Measurements from ENCODE around the gene SH3BP5L. TPM values are rescaled to one million over a fixed set of nuclear protein-coding genes. Genes with fewer than 3 reads are reported as not detected.

The SH3BP5L gene
- total and polyA plus RNA-seq, 4 donors = 16.3 to 37.8 (median 30.0) TPM

GRCh38 chr1:248852481-248853405, 27.0 kb upstream of the SH3BP5L start:
- Histone ChIP-seq H3K9me3 (ENCODE audit: control insufficient read depth, insufficient read depth, low read length) (no peaks in the 10 kb centered on the region), H3K36me3 (ENCODE audit: control insufficient read depth, insufficient read depth, low read length) (peaks cover 74% of the 10 kb centered on the region), H3K27me3 (ENCODE audit: control insufficient read depth, insufficient read depth, low read length) (no peaks in the 10 kb centered on the region), H3K4me3 (ENCODE audit: low read depth, low read length) (no peak overlapping the region), H3K4me1 (ENCODE audit: control insufficient read depth, insufficient read depth, low read length) (peaks cover 17% of the 10 kb centered on the region), H3K27ac (ENCODE audit: low read depth, low read length) (no peak overlapping the region)
- 82% methylated on average over 7 of the region's 7 CpGs for WGBS (ENCODE audit: insufficient coverage)
- no peak for DNase-seq (ENCODE audit: low read depth in 4 of 6, low spot score in 6 of 6)

GRCh38 chr1:248851390-248851789, 25.7 kb upstream of the SH3BP5L start:
- H3K36me3 ChIP-seq (ENCODE audit: control insufficient read depth, insufficient read depth, low read length) = peaks cover 83% of the 10 kb centered on the region
- H3K4me1 ChIP-seq (ENCODE audit: control insufficient read depth, insufficient read depth, low read length) = peaks cover 9% of the 10 kb centered on the region
- H3K4me3 ChIP-seq (ENCODE audit: low read depth, low read length) = no peak overlapping the region
- no peak overlapping the region for H3K27ac ChIP-seq (ENCODE audit: low read depth, low read length)
- no peaks in the 10 kb centered on the region for H3K27me3 ChIP-seq (ENCODE audit: control insufficient read depth, insufficient read depth, low read length)
- no peaks in the 10 kb centered on the region for H3K9me3 ChIP-seq (ENCODE audit: control insufficient read depth, insufficient read depth, low read length)
- DNase-seq (ENCODE audit: low read depth in 4 of 6, low spot score in 6 of 6) = no peak
- 100% methylated on average over 1 of the region's 2 CpGs for WGBS (ENCODE audit: insufficient coverage)

GRCh38 chr1:248850536-248851251, 25.0 kb upstream of the SH3BP5L start:
- Histone ChIP-seq H3K4me3 (ENCODE audit: low read depth, low read length) (no peak overlapping the region), H3K36me3 (ENCODE audit: control insufficient read depth, insufficient read depth, low read length) (peaks cover 83% of the 10 kb centered on the region), H3K27me3 (ENCODE audit: control insufficient read depth, insufficient read depth, low read length) (no peaks in the 10 kb centered on the region), H3K4me1 (ENCODE audit: control insufficient read depth, insufficient read depth, low read length) (peaks cover 4% of the 10 kb centered on the region), H3K9me3 (ENCODE audit: control insufficient read depth, insufficient read depth, low read length) (no peaks in the 10 kb centered on the region), H3K27ac (ENCODE audit: low read depth, low read length) (no peak overlapping the region)
- 82% methylated on average over 5 of the region's 10 CpGs for WGBS (ENCODE audit: insufficient coverage)
- DNase-seq (ENCODE audit: low read depth in 4 of 6, low spot score in 6 of 6) = no peak

- WGBS (ENCODE audit: insufficient coverage) = 83% methylated on average over 9 of the region's 9 CpGs
- no peak for DNase-seq (ENCODE audit: low read depth in 4 of 6, low spot score in 6 of 6)
- Histone ChIP-seq H3K4me1 (ENCODE audit: control insufficient read depth, insufficient read depth, low read length) (no peaks in the 10 kb centered on the region), H3K27me3 (ENCODE audit: control insufficient read depth, insufficient read depth, low read length) (no peaks in the 10 kb centered on the region), H3K36me3 (ENCODE audit: control insufficient read depth, insufficient read depth, low read length) (peaks cover 83% of the 10 kb centered on the region), H3K27ac (ENCODE audit: low read depth, low read length) (no peak overlapping the region), H3K9me3 (ENCODE audit: control insufficient read depth, insufficient read depth, low read length) (no peaks in the 10 kb centered on the region), H3K4me3 (ENCODE audit: low read depth, low read length) (no peak overlapping the region)
Observed at GRCh38 chr1:248850124-248850523, 24.4 kb upstream of the SH3BP5L start.

- 88% methylated on average over 3 of the region's 3 CpGs for WGBS (ENCODE audit: insufficient coverage)
- H3K4me1 ChIP-seq (ENCODE audit: control insufficient read depth, insufficient read depth, low read length) = no peaks in the 10 kb centered on the region
- no peak for DNase-seq (ENCODE audit: low read depth in 4 of 6, low spot score in 6 of 6)
- no peaks in the 10 kb centered on the region for H3K9me3 ChIP-seq (ENCODE audit: control insufficient read depth, insufficient read depth, low read length)
- H3K27ac ChIP-seq (ENCODE audit: low read depth, low read length) = no peak overlapping the region
- H3K4me3 ChIP-seq (ENCODE audit: low read depth, low read length) = no peak overlapping the region
- H3K27me3 ChIP-seq (ENCODE audit: control insufficient read depth, insufficient read depth, low read length) = no peaks in the 10 kb centered on the region
- H3K36me3 ChIP-seq (ENCODE audit: control insufficient read depth, insufficient read depth, low read length) = peaks cover 83% of the 10 kb centered on the region
Observed at GRCh38 chr1:248849637-248850036, 23.9 kb upstream of the SH3BP5L start.

GRCh38 chr1:248849152-248849551, 23.4 kb upstream of the SH3BP5L start:
- 94% methylated on average over 3 of the region's 3 CpGs for WGBS (ENCODE audit: insufficient coverage)
- H3K4me1 ChIP-seq (ENCODE audit: control insufficient read depth, insufficient read depth, low read length) = no peaks in the 10 kb centered on the region
- H3K4me3 ChIP-seq (ENCODE audit: low read depth, low read length) = no peak overlapping the region
- H3K36me3 ChIP-seq (ENCODE audit: control insufficient read depth, insufficient read depth, low read length) = peaks cover 80% of the 10 kb centered on the region
- no peaks in the 10 kb centered on the region for H3K9me3 ChIP-seq (ENCODE audit: control insufficient read depth, insufficient read depth, low read length)
- H3K27me3 ChIP-seq (ENCODE audit: control insufficient read depth, insufficient read depth, low read length) = no peaks in the 10 kb centered on the region
- no peak overlapping the region for H3K27ac ChIP-seq (ENCODE audit: low read depth, low read length)
- DNase-seq (ENCODE audit: low read depth in 4 of 6, low spot score in 6 of 6) = no peak

- Histone ChIP-seq H3K27me3 (ENCODE audit: control insufficient read depth, insufficient read depth, low read length) (no peaks in the 10 kb centered on the region), H3K4me3 (ENCODE audit: low read depth, low read length) (no peak overlapping the region), H3K27ac (ENCODE audit: low read depth, low read length) (no peak overlapping the region), H3K4me1 (ENCODE audit: control insufficient read depth, insufficient read depth, low read length) (no peaks in the 10 kb centered on the region), H3K9me3 (ENCODE audit: control insufficient read depth, insufficient read depth, low read length) (no peaks in the 10 kb centered on the region), H3K36me3 (ENCODE audit: control insufficient read depth, insufficient read depth, low read length) (peaks cover 75% of the 10 kb centered on the region)
- 90% methylated on average over 3 of the region's 8 CpGs for WGBS (ENCODE audit: insufficient coverage)
- no peak for DNase-seq (ENCODE audit: low read depth in 4 of 6, low spot score in 6 of 6)
Observed at GRCh38 chr1:248848602-248849001, 22.9 kb upstream of the SH3BP5L start.

- WGBS (ENCODE audit: insufficient coverage) = 90% methylated on average over 72 of the region's 72 CpGs
- no peak overlapping the region for H3K27ac ChIP-seq (ENCODE audit: low read depth, low read length)
Observed at GRCh38 chr1:248847956-248848561, 22.3 kb upstream of the SH3BP5L start.

GRCh38 chr1:248847181-248847955, 21.7 kb upstream of the SH3BP5L start:
- Histone ChIP-seq H3K4me1 (ENCODE audit: control insufficient read depth, insufficient read depth, low read length) (no peaks in the 10 kb centered on the region), H3K9me3 (ENCODE audit: control insufficient read depth, insufficient read depth, low read length) (no peaks in the 10 kb centered on the region), H3K27me3 (ENCODE audit: control insufficient read depth, insufficient read depth, low read length) (no peaks in the 10 kb centered on the region), H3K36me3 (ENCODE audit: control insufficient read depth, insufficient read depth, low read length) (peaks cover 77% of the 10 kb centered on the region), H3K4me3 (ENCODE audit: low read depth, low read length) (no peak overlapping the region), H3K27ac (ENCODE audit: low read depth, low read length) (no peak overlapping the region)
- no peak for DNase-seq (ENCODE audit: low read depth in 4 of 6, low spot score in 6 of 6)
- 83% methylated on average over 76 of the region's 76 CpGs for WGBS (ENCODE audit: insufficient coverage)

More at GRCh38 chr1:248847956-248848561, 22.3 kb upstream of the SH3BP5L start:
- DNase-seq (ENCODE audit: low read depth in 4 of 6, low spot score in 6 of 6) = no peak
- Histone ChIP-seq H3K9me3 (ENCODE audit: control insufficient read depth, insufficient read depth, low read length) (no peaks in the 10 kb centered on the region), H3K4me1 (ENCODE audit: control insufficient read depth, insufficient read depth, low read length) (no peaks in the 10 kb centered on the region), H3K4me3 (ENCODE audit: low read depth, low read length) (no peak overlapping the region), H3K36me3 (ENCODE audit: control insufficient read depth, insufficient read depth, low read length) (peaks cover 72% of the 10 kb centered on the region), H3K27me3 (ENCODE audit: control insufficient read depth, insufficient read depth, low read length) (no peaks in the 10 kb centered on the region)

Measured in spinal cord (tissue), 10 donors.